Activated naive CD4-positive, alpha-beta T cell treated with anti-CD3 and anti-CD28 coated beads, Interleukin-2, amount 50 U/mL, for 24 hours (primary cell): ENCODE measurements around the gene FBXO5.
"Not testable (repeated sequence)": the region's sequence is repeated elsewhere in the genome, so short reads cannot be mapped to it uniquely, and the experiment has no call there.

Experiments used
- H3K27ac Mint-ChIP-seq: one replicate; pipeline ENCODE4 v1.8.0; 2021; ENCODE audit warnings: mild to moderate bottlenecking, mixed read lengths
- H3K27me3 Mint-ChIP-seq: one replicate; pipeline ENCODE4 v1.8.0; 2021; ENCODE audit warnings: mixed read lengths
- H3K36me3 Mint-ChIP-seq: one replicate; pipeline ENCODE4 v1.8.0; 2021; ENCODE audit warnings: mixed read lengths
- H3K4me1 Mint-ChIP-seq: one replicate; pipeline ENCODE4 v1.8.0; 2021; ENCODE audit warnings: mixed read lengths
- H3K4me3 Mint-ChIP-seq: one replicate; pipeline ENCODE4 v1.8.0; 2021; ENCODE audit warnings: mild to moderate bottlenecking, mixed read lengths
- H3K9me3 Mint-ChIP-seq: one replicate; pipeline ENCODE4 v1.8.0; 2021; ENCODE audit warnings: mixed read lengths

Gene FBXO5

GRCh38 chr6:153001767-153002612, 19.1 kb upstream of the FBXO5 start:
- Mint-ChIP-seq H3K4me1 (peaks cover 50% of the 10 kb centered on the region), H3K9me3 (no peaks in the 10 kb centered on the region)

GRCh38 chr6:153000790-153001189, 17.9 kb upstream of the FBXO5 start:
- Mint-ChIP-seq H3K4me1 (peaks cover 62% of the 10 kb centered on the region), H3K27ac (peak overlapping the region; percentile 86), H3K36me3 (peaks cover 20% of the 10 kb centered on the region), H3K4me3 (peak overlapping the region; percentile 96)
- not testable (repeated sequence) for H3K9me3 Mint-ChIP-seq, H3K27me3 Mint-ChIP-seq

More at GRCh38 chr6:153001767-153002612, 19.1 kb upstream of the FBXO5 start:
- H3K36me3 Mint-ChIP-seq: peaks cover 17% of the 10 kb centered on the region
- H3K4me3 Mint-ChIP-seq: peak overlapping the region; percentile 96
- no peaks in the 10 kb centered on the region for H3K27me3 Mint-ChIP-seq
- H3K27ac Mint-ChIP-seq: peak overlapping the region; percentile 85

DNA sequence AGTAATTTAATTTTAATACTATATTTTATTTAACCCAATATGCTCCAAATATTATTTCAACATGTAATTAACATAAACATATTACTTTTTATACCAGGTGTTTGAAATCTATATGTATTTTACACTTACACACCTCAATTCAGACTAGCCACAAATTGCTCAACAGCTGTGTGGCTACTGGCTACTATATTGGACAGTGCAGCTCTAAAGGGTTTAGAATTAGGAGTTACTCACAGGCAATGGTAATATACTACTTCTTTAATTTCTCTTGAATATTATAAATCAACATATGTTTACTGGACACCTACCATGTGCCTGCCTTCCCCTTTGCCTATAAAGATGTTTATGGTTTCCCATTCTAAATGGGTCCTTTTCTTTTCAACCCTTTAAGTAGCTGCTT, 17.4 kb upstream of the FBXO5 start:
- H3K36me3 Mint-ChIP-seq: peaks cover 20% of the 10 kb centered on the region
- H3K27ac Mint-ChIP-seq: no peak overlapping the region
- no peaks in the 10 kb centered on the region for H3K27me3 Mint-ChIP-seq
- H3K4me1 Mint-ChIP-seq: peaks cover 68% of the 10 kb centered on the region
- H3K4me3 Mint-ChIP-seq: peak overlapping the region; percentile 96
- no peaks in the 10 kb centered on the region for H3K9me3 Mint-ChIP-seq

GRCh38 chr6:152999538-152999937, 16.7 kb upstream of the FBXO5 start:
- H3K27me3 Mint-ChIP-seq, H3K9me3 Mint-ChIP-seq: not testable (repeated sequence)
- Mint-ChIP-seq H3K36me3 (peaks cover 20% of the 10 kb centered on the region), H3K27ac (peak overlapping the region; percentile 43), H3K4me3 (peak overlapping the region; percentile 49), H3K4me1 (peaks cover 68% of the 10 kb centered on the region)

DNA sequence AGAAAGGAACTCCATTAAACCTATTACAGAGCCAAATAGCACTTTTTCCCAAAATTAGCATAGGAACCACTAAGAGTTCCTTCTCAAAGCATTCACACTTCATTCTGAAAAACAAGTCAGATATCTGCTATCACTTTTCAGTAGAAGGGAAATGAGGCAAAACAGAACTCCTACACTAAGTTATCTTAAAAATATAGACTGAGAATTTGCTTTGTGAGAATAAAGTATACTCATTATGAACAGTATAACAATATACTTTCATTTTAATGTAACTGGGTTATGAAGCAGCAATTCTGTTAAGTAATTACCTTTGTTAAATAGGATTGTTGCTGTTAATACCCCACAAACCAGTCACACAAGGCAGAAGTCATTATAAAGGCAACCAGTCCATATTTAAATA, 11.0 kb upstream of the FBXO5 start:
- Mint-ChIP-seq H3K4me3 (peak overlapping the region; percentile 5), H3K9me3 (no peaks in the 10 kb centered on the region), H3K36me3 (peaks cover 22% of the 10 kb centered on the region), H3K27me3 (no peaks in the 10 kb centered on the region), H3K4me1 (peaks cover 43% of the 10 kb centered on the region), H3K27ac (peak overlapping the region; percentile 36)

GRCh38 chr6:152993431-152993830, 10.6 kb upstream of the FBXO5 start:
- peak overlapping the region; percentile 5 for H3K4me3 Mint-ChIP-seq
- peak overlapping the region; percentile 68 for H3K27ac Mint-ChIP-seq
- H3K9me3 Mint-ChIP-seq: no peaks in the 10 kb centered on the region
- H3K4me1 Mint-ChIP-seq: peaks cover 40% of the 10 kb centered on the region
- H3K36me3 Mint-ChIP-seq: peaks cover 22% of the 10 kb centered on the region
- no peaks in the 10 kb centered on the region for H3K27me3 Mint-ChIP-seq

DNA sequence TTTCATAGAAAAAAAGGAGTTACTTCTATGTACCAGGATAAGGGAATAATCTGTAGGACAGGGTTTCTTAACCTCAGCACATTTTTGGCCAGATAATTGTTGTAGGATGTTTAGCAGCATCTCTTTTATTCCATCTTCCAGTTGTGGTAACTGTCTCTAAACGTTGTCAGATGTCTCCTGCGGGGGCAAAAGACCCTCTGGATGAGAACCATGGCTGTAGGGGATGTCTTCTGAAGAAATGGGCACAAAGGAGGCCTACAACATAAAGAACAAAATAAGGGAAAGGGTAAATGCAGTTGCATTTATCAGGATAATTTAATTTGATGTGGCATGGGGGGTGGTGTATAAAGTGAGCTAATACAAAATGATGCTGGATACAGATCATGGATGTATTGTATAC, 4.1 kb upstream of the FBXO5 start:
- Mint-ChIP-seq H3K4me3 (peak overlapping the region; percentile 5), H3K36me3 (peaks cover 6% of the 10 kb centered on the region), H3K4me1 (peaks cover 32% of the 10 kb centered on the region), H3K27ac (peak overlapping the region; percentile 52), H3K9me3 (no peaks in the 10 kb centered on the region), H3K27me3 (no peaks in the 10 kb centered on the region)

- H3K36me3 Mint-ChIP-seq, H3K27me3 Mint-ChIP-seq, H3K27ac Mint-ChIP-seq, H3K9me3 Mint-ChIP-seq: not testable (repeated sequence)
- Mint-ChIP-seq H3K4me1 (peaks cover 47% of the 10 kb centered on the region), H3K4me3 (peak overlapping the region; percentile 96)
Measured at GRCh38 chr6:152985300-152985699, 2.5 kb upstream of the FBXO5 start.

GRCh38 chr6:152984513-152984872, 1.7 kb upstream of the FBXO5 start:
- peaks cover 46% of the 10 kb centered on the region for H3K4me1 Mint-ChIP-seq
- no peaks in the 10 kb centered on the region for H3K9me3 Mint-ChIP-seq
- no peaks in the 10 kb centered on the region for H3K36me3 Mint-ChIP-seq
- H3K4me3 Mint-ChIP-seq: peak overlapping the region; percentile 96
- peak overlapping the region; percentile 99 for H3K27ac Mint-ChIP-seq
- H3K27me3 Mint-ChIP-seq: no peaks in the 10 kb centered on the region

DNA sequence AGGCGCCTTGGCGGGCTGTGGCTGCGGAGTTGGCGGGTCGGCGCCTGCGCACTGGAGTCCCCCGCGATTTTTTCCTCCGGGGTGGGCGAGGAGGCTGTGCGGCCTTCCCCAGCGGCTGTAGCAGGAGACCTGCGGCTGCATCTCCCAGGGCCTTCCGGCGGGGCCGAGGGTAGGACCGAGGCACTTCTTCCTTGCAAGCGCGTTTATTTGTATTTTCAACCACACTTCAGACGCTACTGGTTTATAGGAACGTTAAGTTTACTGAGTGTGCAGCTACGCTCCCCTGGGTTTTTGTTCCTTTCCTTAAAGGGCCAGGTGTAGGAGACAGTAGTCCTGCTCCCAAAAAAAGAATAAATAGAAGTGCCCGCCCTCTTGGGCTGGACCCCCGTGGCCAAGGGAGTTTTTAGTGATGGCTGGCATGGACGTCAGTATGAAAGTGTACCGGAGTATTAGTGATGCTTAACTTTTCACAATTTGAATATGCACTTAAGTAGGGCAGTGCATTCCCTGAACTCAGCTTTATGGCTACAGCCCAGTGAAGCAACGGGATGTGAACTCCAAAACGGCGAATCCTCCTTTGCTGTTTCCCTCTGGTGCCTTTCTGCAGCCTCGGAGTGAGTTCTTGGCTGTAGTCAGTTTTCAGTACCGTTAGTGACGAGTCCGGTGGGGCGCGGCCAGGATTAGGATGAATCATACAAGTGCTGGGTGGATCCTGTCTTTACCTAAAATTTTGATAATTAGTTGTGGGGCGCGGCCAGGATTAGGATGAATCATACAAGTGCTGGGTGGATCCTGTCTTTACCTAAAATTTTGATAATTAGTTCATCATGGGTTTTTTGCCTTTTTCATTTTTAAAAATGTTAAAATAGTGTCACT, 1.0 kb upstream of the FBXO5 start:
- Mint-ChIP-seq H3K4me3 (peak overlapping the region; percentile 96), H3K36me3 (no peaks in the 10 kb centered on the region), H3K27ac (peak overlapping the region; percentile 99), H3K4me1 (peaks cover 46% of the 10 kb centered on the region), H3K9me3 (no peaks in the 10 kb centered on the region), H3K27me3 (no peaks in the 10 kb centered on the region)

- no peaks in the 10 kb centered on the region for H3K36me3 Mint-ChIP-seq
Measured at GRCh38 chr6:152981989-152982903, 595 bp downstream of the FBXO5 start.

GRCh38 chr6:152981219-152981618, 1.6 kb downstream of the FBXO5 start:
- Mint-ChIP-seq H3K27me3 (no peaks in the 10 kb centered on the region), H3K4me3 (peak overlapping the region; percentile 80), H3K36me3 (peaks cover 4% of the 10 kb centered on the region)

More at GRCh38 chr6:152981989-152982903, 595 bp downstream of the FBXO5 start:
- Mint-ChIP-seq H3K4me3 (peak overlapping the region; percentile 96), H3K27me3 (no peaks in the 10 kb centered on the region), H3K4me1 (peaks cover 45% of the 10 kb centered on the region), H3K9me3 (no peaks in the 10 kb centered on the region), H3K27ac (no peak overlapping the region)

GRCh38 chr6:152980656-152981055, 2.2 kb downstream of the FBXO5 start:
- Mint-ChIP-seq H3K9me3 (no peaks in the 10 kb centered on the region), H3K27me3 (no peaks in the 10 kb centered on the region), H3K27ac (no peak overlapping the region), H3K36me3 (peaks cover 5% of the 10 kb centered on the region), H3K4me1 (peaks cover 47% of the 10 kb centered on the region), H3K4me3 (peak overlapping the region; percentile 80)

More at GRCh38 chr6:152981219-152981618, 1.6 kb downstream of the FBXO5 start:
- Mint-ChIP-seq H3K4me1 (peaks cover 46% of the 10 kb centered on the region), H3K27ac (no peak overlapping the region), H3K9me3 (no peaks in the 10 kb centered on the region)

DNA sequence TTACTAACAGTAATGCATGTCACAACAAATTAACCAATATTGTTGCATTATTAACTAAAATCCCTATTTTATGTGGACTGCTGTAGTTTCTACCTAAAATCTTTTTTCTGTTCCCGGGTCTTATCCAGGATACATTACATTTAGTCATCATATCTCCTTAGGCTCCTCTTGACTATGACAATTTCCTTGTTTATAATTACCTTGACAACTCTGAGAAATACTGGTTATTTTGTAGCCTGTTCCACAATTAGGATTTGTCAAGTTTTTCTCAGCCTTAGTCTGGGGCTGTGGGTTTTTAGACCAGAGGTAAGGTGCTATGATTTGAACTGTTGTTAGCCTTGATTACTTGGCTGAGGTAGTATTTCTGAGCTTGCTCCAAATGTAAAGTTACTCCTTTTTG, 3.7 kb downstream of the FBXO5 start:
- H3K27ac Mint-ChIP-seq: no peak overlapping the region
- peaks cover 4% of the 10 kb centered on the region for H3K9me3 Mint-ChIP-seq
- H3K4me1 Mint-ChIP-seq: peaks cover 43% of the 10 kb centered on the region
- peaks cover 12% of the 10 kb centered on the region for H3K36me3 Mint-ChIP-seq
- H3K27me3 Mint-ChIP-seq: no peaks in the 10 kb centered on the region
- no peak overlapping the region for H3K4me3 Mint-ChIP-seq

DNA sequence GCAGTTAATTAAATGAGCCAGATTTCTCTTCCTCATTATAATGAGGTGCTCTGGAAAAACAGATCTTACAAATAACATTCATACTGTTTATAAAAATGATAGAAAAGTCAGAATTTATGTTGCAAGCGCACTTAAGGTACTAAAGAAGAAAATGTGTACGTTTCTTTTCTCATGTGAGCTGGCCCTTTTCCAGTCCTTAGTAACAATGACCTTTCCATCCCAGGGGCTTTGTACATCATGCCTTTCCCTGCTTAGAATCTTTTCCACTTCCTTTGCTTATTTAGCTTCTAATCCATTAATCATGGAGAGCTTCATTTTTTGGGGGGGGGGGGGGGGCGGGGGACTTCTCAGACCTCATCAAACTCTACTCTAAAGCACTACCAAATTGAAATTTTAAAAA, 4.8 kb downstream of the FBXO5 start:
- peaks cover 17% of the 10 kb centered on the region for H3K36me3 Mint-ChIP-seq
- no peaks in the 10 kb centered on the region for H3K27me3 Mint-ChIP-seq
- H3K4me1 Mint-ChIP-seq: peaks cover 42% of the 10 kb centered on the region
- H3K27ac Mint-ChIP-seq: no peak overlapping the region
- H3K9me3 Mint-ChIP-seq: peaks cover 4% of the 10 kb centered on the region
- H3K4me3 Mint-ChIP-seq: no peak overlapping the region
